Left renal cortex interstitium (tissue), 4 donors: ENCODE results near the gene ORM2. TPM values are rescaled to one million over a fixed set of nuclear protein-coding genes. Genes with fewer than 3 reads are reported as not detected.

Source experiments
- DNase-seq, 4 donors: peaks; one replicate each; pipeline ENCODE4 v3.0.0-alpha.2; 2013; ENCODE audit warnings: low read depth in 4 of 4, low spot score in 2 of 4, missing footprints in 1 of 4
- polyA plus RNA-seq, 4 donors: library from polyadenylated mRNA; unstranded; fragments of 120-200 nt; gene quantifications; one replicate each; pipeline ENCODE4 v1.2.1, GENCODE V29; 2013; ENCODE audit not compliant: insufficient read length in 4 of 4

The ORM2 gene
- polyA plus RNA-seq, 4 donors, result 0.27 to 0.73 TPM; not detected in 2

- DNase-seq, result no peak
Measured at GRCh38 chr9:114367772-114368569, 38.3 kb downstream of the ORM2 start.

GRCh38 chr9:114369216-114370130, 39.8 kb downstream of the ORM2 start:
- DNase-seq, result no peak

GRCh38 chr9:114370251-114370967, 40.7 kb downstream of the ORM2 start:
- no peak for DNase-seq

- DNase-seq, result no peak
Measured at GRCh38 chr9:114370968-114371320, 41.3 kb downstream of the ORM2 start.

GRCh38 chr9:114371343-114371944, 41.8 kb downstream of the ORM2 start:
- DNase-seq, result no peak

GRCh38 chr9:114371973-114372917, 42.6 kb downstream of the ORM2 start:
- no peak for DNase-seq

- no peak for DNase-seq
Measured at GRCh38 chr9:114372921-114373448, 43.3 kb downstream of the ORM2 start.

- DNase-seq, result no peak
Measured at GRCh38 chr9:114373960-114374730, 44.5 kb downstream of the ORM2 start.

GRCh38 chr9:114374936-114375335, 45.3 kb downstream of the ORM2 start:
- no peak for DNase-seq

- no peak for DNase-seq
Measured at GRCh38 chr9:114375386-114376175, 45.9 kb downstream of the ORM2 start.

GRCh38 chr9:114376586-114377445, 47.1 kb downstream of the ORM2 start:
- DNase-seq, result no peak

- DNase-seq, result no peak
Measured at GRCh38 chr9:114378016-114378415, 48.3 kb downstream of the ORM2 start.

- DNase-seq, result no peak
Measured at GRCh38 chr9:114378883-114379282, 49.2 kb downstream of the ORM2 start.
